H1 (cell line): Measurements from ENCODE around the gene MMAB. TPM values are rescaled to one million over a fixed set of nuclear protein-coding genes. Genes with fewer than 3 reads are reported as not detected.

Experiments used
- CTCF ChIA-PET: fragments of 300-600 bp; sonication (Branson Sonifier 250); formaldehyde crosslinking; loops from one replicate; lab custom pipeline; 2021; ENCODE audit not compliant: partially characterized antibody; lab: Charles Lee
- POLR2A ChIA-PET: fragments of 300-600 bp; sonication (Branson Sonifier 250); formaldehyde crosslinking; loops from one replicate; lab custom pipeline; 2021; ENCODE audit warnings: inconsistent platforms; ENCODE audit not compliant: partially characterized antibody; lab: Charles Lee
- DNase-seq, 2 experiments: peaks; one replicate each; pipeline versions ENCODE4 v3.0.0 to v3.0.0-alpha.2; 2010 to 2022; ENCODE audit warnings: low spot score in 2 of 2, low read depth in 1 of 2, mixed read lengths in 1 of 2
- FAIRE-seq: peaks from 2 replicates; lab custom pipeline; 2011; peaks lifted over from hg19 to GRCh38; lab: Jason Lieb, UNC
- H2AFZ ChIP-seq: 2 replicates; pipeline ENCODE4 v1.8.1; 2012; ENCODE audit warnings: low read length, inconsistent platforms
- H2AK5ac ChIP-seq: 2 replicates; pipeline ENCODE4 v1.6.1; 2013; ENCODE audit warnings: low read depth, low read length
- H2BK120ac ChIP-seq: replicated peaks from 2 replicates; pipeline ENCODE3; 2013; ENCODE audit warnings: low read depth, low read length, inconsistent platforms
- H2BK12ac ChIP-seq: 2 replicates; pipeline ENCODE4 v1.6.1; 2013; ENCODE audit warnings: low read depth, low read length
- H2BK15ac ChIP-seq: 2 replicates; pipeline ENCODE4 v1.6.1; 2013; ENCODE audit warnings: low read length
- H2BK20ac ChIP-seq: 2 replicates; pipeline ENCODE4 v1.6.1; 2013; ENCODE audit warnings: low read length
- H2BK5ac ChIP-seq: 2 replicates; pipeline ENCODE4 v1.6.1; 2013; ENCODE audit warnings: low read depth, low read length
- H3K14ac ChIP-seq: 2 replicates; pipeline ENCODE4 v1.6.1; 2013; ENCODE audit warnings: inconsistent platforms; ENCODE audit not compliant: insufficient read length
- H3K18ac ChIP-seq: 2 replicates; pipeline ENCODE4 v1.6.1; 2013; ENCODE audit warnings: low read length; ENCODE audit errors: extremely low read depth
- H3K23ac ChIP-seq: 2 replicates; pipeline ENCODE4 v1.6.1; 2013; ENCODE audit warnings: inconsistent platforms; ENCODE audit not compliant: insufficient read length
- H3K23me2 ChIP-seq: 2 replicates; pipeline ENCODE4 v1.6.1; 2013; ENCODE audit warnings: low read depth, low read length
- H3K27ac ChIP-seq: 2 replicates; pipeline ENCODE4 v1.6.1; 2011; ENCODE audit warnings: low read depth, low read length, inconsistent platforms
- H3K27me3 ChIP-seq, 4 experiments: replicated peaks in 1 of 4; 1 replicate in 1 of 4; 2 replicates in 3 of 4; pipeline versions ENCODE4 v1.6.1 to v1.8.1; 2011 to 2013; ENCODE audit warnings: low read length in 3 of 4, mild to moderate bottlenecking in 3 of 4, inconsistent platforms in 2 of 4, mixed read lengths in 2 of 4, moderate library complexity in 1 of 4; ENCODE audit not compliant: control insufficient read depth in 3 of 4, insufficient read depth in 3 of 4; ENCODE audit errors: extremely low read depth in 1 of 4
- H3K36me3 ChIP-seq, 4 experiments: 2 replicates each; pipeline versions ENCODE4 v1.6.1 to v1.8.1; 2011 to 2013; ENCODE audit warnings: mild to moderate bottlenecking in 4 of 4, low read length in 3 of 4, moderate library complexity in 2 of 4, control low read depth in 1 of 4, inconsistent platforms in 1 of 4; ENCODE audit not compliant: insufficient read depth in 4 of 4, control insufficient read depth in 2 of 4
- H3K4ac ChIP-seq: replicated peaks from 2 replicates; pipeline ENCODE3; 2013; ENCODE audit warnings: low read length, low read depth, mixed read lengths, inconsistent platforms; ENCODE audit not compliant: insufficient read length
- H3K4me1 ChIP-seq, 4 experiments: replicated peaks in 1 of 4; 1 replicate in 1 of 4; 2 replicates in 3 of 4; pipeline versions ENCODE4 v1.6.1 to v1.8.1; 2011 to 2013; ENCODE audit warnings: low read length in 3 of 4, inconsistent platforms in 2 of 4, mixed read lengths in 1 of 4; ENCODE audit not compliant: insufficient read depth in 4 of 4, control insufficient read depth in 3 of 4
- H3K4me2 ChIP-seq, 2 experiments: 2 replicates each; pipeline versions ENCODE4 v1.6.1 to v1.8.1; 2011 to 2013; ENCODE audit warnings: low read depth in 2 of 2, low read length in 2 of 2, control low read depth in 1 of 2, inconsistent platforms in 1 of 2, mild to moderate bottlenecking in 1 of 2; ENCODE audit not compliant: insufficient read depth in 1 of 2
- H3K4me3 ChIP-seq, 4 experiments: fragments of 200-600, 300-600 bp in 1 of 4; sonication (generic), shearing (Covaris generic), sonication (Bioruptor Twin) in 1 of 4; 2 replicates each; pipeline versions ENCODE4 v1.5.1 to v1.8.1; 2011 to 2016; ENCODE audit warnings: low read length in 4 of 4, low read depth in 3 of 4, control low read depth in 2 of 4, inconsistent platforms in 2 of 4, mild to moderate bottlenecking in 2 of 4, mixed read lengths in 1 of 4, moderate library complexity in 1 of 4; ENCODE audit not compliant: insufficient read depth in 2 of 4; ENCODE audit errors: extremely low read depth in 1 of 4
- H3K56ac ChIP-seq: replicated peaks from 2 replicates; pipeline ENCODE3; 2013; ENCODE audit warnings: low read depth, mild to moderate bottlenecking, mixed read lengths, low read length, inconsistent platforms; ENCODE audit not compliant: insufficient read length
- H3K79me1 ChIP-seq: 2 replicates; pipeline ENCODE4 v1.6.1; 2013; ENCODE audit warnings: low read depth, low read length, control low read depth
- H3K79me2 ChIP-seq, 2 experiments: 2 replicates each; pipeline versions ENCODE4 v1.6.1 to v1.8.1; 2012 to 2013; ENCODE audit warnings: low read length in 2 of 2, mild to moderate bottlenecking in 2 of 2, inconsistent platforms in 1 of 2; ENCODE audit not compliant: insufficient read depth in 2 of 2, control insufficient read depth in 1 of 2
- H3K9ac ChIP-seq, 4 experiments: replicated peaks in 1 of 4; 1 replicate in 1 of 4; 2 replicates in 3 of 4; pipeline versions ENCODE4 v1.6.1 to v1.8.1; 2011 to 2013; ENCODE audit warnings: low read depth in 3 of 4, low read length in 3 of 4, control low read depth in 2 of 4, mild to moderate bottlenecking in 2 of 4, moderate library complexity in 2 of 4, inconsistent platforms in 1 of 4; ENCODE audit errors: extremely low read depth in 1 of 4
- H3K9me3 ChIP-seq, 2 experiments: 2 replicates each; pipeline versions ENCODE4 v1.6.1 to v1.8.1; 2012 to 2013; ENCODE audit warnings: mild to moderate bottlenecking in 2 of 2, moderate library complexity in 2 of 2, control low read depth in 1 of 2, inconsistent platforms in 1 of 2, low read depth in 1 of 2, low read length in 1 of 2, mixed read lengths in 1 of 2; ENCODE audit not compliant: insufficient read depth in 2 of 2
- H4K20me1 ChIP-seq, 2 experiments: replicated peaks in 1 of 2; 2 replicates each; pipeline versions ENCODE3 to v1.8.1; 2011 to 2013; ENCODE audit warnings: inconsistent platforms in 2 of 2, low read length in 2 of 2, mild to moderate bottlenecking in 1 of 2; ENCODE audit not compliant: insufficient read depth in 2 of 2, control insufficient read depth in 1 of 2
- H4K5ac ChIP-seq: 2 replicates; pipeline ENCODE4 v1.6.1; 2013; ENCODE audit warnings: low read length, low read depth, mixed read lengths, inconsistent platforms; ENCODE audit not compliant: insufficient read length
- H4K8ac ChIP-seq: 2 replicates; pipeline ENCODE4 v1.8.0; 2013; ENCODE audit warnings: mild to moderate bottlenecking, moderate library complexity, low read length, inconsistent platforms; ENCODE audit not compliant: insufficient read depth; ENCODE audit errors: extremely low read depth
- H4K91ac ChIP-seq: replicated peaks from 2 replicates; pipeline ENCODE3; 2013; ENCODE audit warnings: low read length, mixed read lengths, inconsistent platforms; ENCODE audit not compliant: insufficient read length
- HDAC6 ChIP-seq: IDR thresholded peaks from one replicate; pipeline ENCODE4 v1.7.1; 2012; ENCODE audit warnings: low read depth, mild to moderate bottlenecking, inconsistent platforms, low read length, moderate library complexity
- TAF1 ChIP-seq: IDR thresholded peaks from 2 replicates; pipeline ENCODE4 v1.6.1; 2011; ENCODE audit warnings: mild to moderate bottlenecking, low read depth, low read length
- TAF7 ChIP-seq: optimal IDR thresholded peaks from 2 replicates; pipeline ENCODE3; 2011; ENCODE audit warnings: low read depth, mild to moderate bottlenecking, inconsistent platforms, low read length, moderate library complexity, borderline replicate concordance
- WGBS, 2 experiments: shearing (Covaris generic) in 1 of 2; methylation state at CpG; one replicate each; pipeline versions ENCODE4 v1.1.6 to v1.1.7; 2013 to 2015; ENCODE audit warnings: low lambda C conversion rate in 2 of 2, mixed read lengths in 2 of 2, inconsistent platforms in 1 of 2, low coverage in 1 of 2, missing lambda C conversion rate in 1 of 2; ENCODE audit not compliant: insufficient replicate concordance in 2 of 2, insufficient coverage in 1 of 2, insufficient read length in 1 of 2; ENCODE audit errors: extremely low coverage in 1 of 2, missing lambda C conversion rate in 1 of 2; 5-methylcytosine and 5-hydroxymethylcytosine counted together
- polyA plus RNA-seq, 7 experiments: library from polyadenylated mRNA; depleted of rRNA in 3 of 7; stranded (reverse) in 5 of 7; unstranded in 2 of 7; fragments of >200 nt in 5 of 7; fragments of 200-250 nt in 2 of 7; gene quantifications; 1 replicate in 5 of 7; 2 replicates in 1 of 7; 4 replicates in 1 of 7; pipeline versions ENCODE4 v1.2.1 to v1.2.3, GENCODE V29; 2011 to 2013; ENCODE audit warnings: missing spikeins in 2 of 7, mixed read lengths in 2 of 7
- total RNA-seq: library from RNA; stranded (reverse); fragmentation: NEBNext Ultra II Directional; extraction: Animal tissue kit (Norgen Biotek cat#: 25700); gene quantifications from 2 replicates; pipeline ENCODE4 v1.2.1, GENCODE V29; 2021
- TF ChIP-seq, protein P1 (sequence below): IDR thresholded peaks from 2 replicates; pipeline ENCODE4 v1.6.1; 2011; ENCODE audit warnings: low read length, improper control_type of control experiment

The MMAB gene
- total and polyA plus RNA-seq, 2 of the 8 experiments (the other 6 are each of a cell fraction or from before 2014, with no cell fraction given) = 12.9 to 18.5 TPM

DNA sequence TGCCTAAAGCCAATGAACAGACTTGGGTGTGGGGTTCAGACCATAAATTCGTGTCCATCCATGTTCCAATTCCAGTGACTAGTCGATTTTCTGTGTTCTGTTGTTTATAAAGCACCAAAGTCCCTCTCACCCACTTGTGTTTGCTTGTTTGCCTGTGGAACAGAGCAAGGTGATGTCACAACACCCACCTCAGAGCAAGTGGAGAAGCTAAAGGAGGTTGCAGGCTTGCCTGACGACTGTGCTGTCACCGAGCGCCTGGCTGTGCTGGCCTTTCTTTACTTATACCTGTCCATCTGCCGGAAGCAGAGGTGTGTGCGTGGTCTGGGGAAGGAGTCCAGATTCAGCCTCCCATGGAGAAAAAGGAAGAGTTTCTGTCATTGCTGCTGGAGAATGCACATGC lies 6.3 kb upstream of the MMAB start:
- Histone ChIP-seq H3K56ac (no peak overlapping the region), H3K27ac (no peak overlapping the region), H2AFZ (no peak overlapping the region), H3K79me2 (no peaks in the 10 kb centered on the region; a peak in 1 of 4 replicates), H3K4me2 (no peak overlapping the region), H2BK5ac (no peak overlapping the region), H2BK120ac (no peak overlapping the region), H3K4me1 (peaks cover 0 to under 1% (median under 1%) of the 10 kb centered on the region in 4 experiments; a peak in 2 of 7 replicates), H2AK5ac (no peak overlapping the region), H3K23ac (no peak overlapping the region), H3K9me3 (no peaks in the 10 kb centered on the region), H4K20me1 (peaks cover 0 to 5% of the 10 kb centered on the region in 2 experiments), H3K18ac (no peak overlapping the region), H4K91ac (no peak overlapping the region), H3K14ac (no peak overlapping the region), H4K5ac (no peak overlapping the region), H2BK12ac (no peak overlapping the region), H3K9ac (no peak overlapping the region), H3K27me3 (no peaks in the 10 kb centered on the region), H3K4me3 (no peak overlapping the region), H3K36me3 (peaks cover 8 to 61% (median 18%) of the 10 kb centered on the region in 4 experiments; a peak in 6 of 8 replicates), H2BK15ac (no peak overlapping the region), H2BK20ac (no peak overlapping the region), H3K23me2 (no peaks in the 10 kb centered on the region), H3K79me1 (no peaks in the 10 kb centered on the region; the same call in 1 of the 2 replicates), H4K8ac (no peak overlapping the region), H3K4ac (no peak overlapping the region)
- 87% methylated on average over 7 of the region's 7 CpGs; no CpG with 5 or more reads in 1 of the 2 experiments for WGBS, 2 experiments
- FAIRE-seq (no peak), DNase-seq (no peak)
- ChIA-PET CTCF (interaction anchor here (0.6 to 2.0 kb wide), 2 partner anchors 193 to 1208 kb away, joined by 3 to 4 read pairs; no protein-coding TSS in a partner anchor), POLR2A (no interaction called here)
- TF ChIP-seq TAF7 = no peak
- no peak for TF ChIP-seq HDAC6
- TF ChIP-seq, protein P1, sequence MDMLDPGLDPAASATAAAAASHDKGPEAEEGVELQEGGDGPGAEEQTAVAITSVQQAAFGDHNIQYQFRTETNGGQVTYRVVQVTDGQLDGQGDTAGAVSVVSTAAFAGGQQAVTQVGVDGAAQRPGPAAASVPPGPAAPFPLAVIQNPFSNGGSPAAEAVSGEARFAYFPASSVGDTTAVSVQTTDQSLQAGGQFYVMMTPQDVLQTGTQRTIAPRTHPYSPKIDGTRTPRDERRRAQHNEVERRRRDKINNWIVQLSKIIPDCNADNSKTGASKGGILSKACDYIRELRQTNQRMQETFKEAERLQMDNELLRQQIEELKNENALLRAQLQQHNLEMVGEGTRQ = no peak
- TF ChIP-seq TAF1 = no peak
